A549 (cell line): ENCODE measurements around the gene CCL19. TPM values are rescaled to one million over a fixed set of nuclear protein-coding genes. Genes with fewer than 3 reads are reported as not detected.
A peak's percentile ranks its signal among the peaks of the same experiment; 100 is the strongest.
"Not testable (repeated sequence)": the region's sequence is repeated elsewhere in the genome, so short reads cannot be mapped to it uniquely, and the experiment has no call there.

Experiments
- ATAC-seq, 2 experiments: fragments of 200-7000 bp in 1 of 2; fragments of >200 bp in 1 of 2; cut with Nextera tagmentation in 1 of 2; cut with Tn5 transposase in 1 of 2; 3 replicates each; pipeline versions ENCODE4 v1.8.0 to v1.9.1; 2018 to 2020; ENCODE audit warnings: mild to moderate bottlenecking in 1 of 2, moderate library complexity in 1 of 2
- CTCF ChIA-PET: fragments of 300-600 bp; sonication (Branson Sonifier 250); formaldehyde crosslinking; extraction: SDS; loops from one replicate; lab custom pipeline; 2021; ENCODE audit warnings: antibody characterized with exemption, inconsistent platforms; lab: Yijun Ruan, JAX
- POLR2A ChIA-PET: fragments of 350-600 bp; formaldehyde crosslinking; extraction: SDS; loops from one replicate; lab custom pipeline; 2021; ENCODE audit warnings: antibody characterized with exemption, inconsistent platforms; lab: Yijun Ruan, JAX
- DNase-seq, 2 experiments: peaks; one replicate each; pipeline versions ENCODE4 v3.0.0 to v3.0.0-alpha.2; 2011 to 2016; ENCODE audit warnings: low read depth in 1 of 2, low spot score in 1 of 2
- FAIRE-seq: peaks from 2 replicates; lab custom pipeline; 2011; peaks lifted over from hg19 to GRCh38; lab: Jason Lieb, UNC
- H3K27ac ChIP-seq, 2 experiments: fragments of >200 bp; sonication (Bioruptor Twin); formaldehyde crosslinking; 3 replicates each; pipeline ENCODE4 v1.5.1; 2016 to 2017
- H3K4me1 ChIP-seq: fragments of >200 bp; sonication (Bioruptor Twin); formaldehyde crosslinking; 3 replicates; pipeline ENCODE4 v1.6.1; 2016
- H3K4me2 ChIP-seq: fragments of >200 bp; sonication (Bioruptor Twin); formaldehyde crosslinking; 3 replicates; pipeline ENCODE4 v1.6.1; 2016
- H3K4me3 ChIP-seq: fragments of >200 bp; sonication (Bioruptor Twin); formaldehyde crosslinking; 3 replicates; pipeline ENCODE4 v1.5.1; 2016
- H3K9me3 ChIP-seq: fragments of >200 bp; sonication (Bioruptor Twin); formaldehyde crosslinking; 3 replicates; pipeline ENCODE4 v1.6.1; 2016
- CBX2 ChIP-seq: fragments of 200-600 bp; sonication (generic); IDR thresholded peaks from 2 replicates; pipeline ENCODE4 v1.6.1; 2016; ENCODE audit warnings: low read depth, mild to moderate bottlenecking, borderline replicate concordance
- EHMT2 ChIP-seq: fragments of 200-600 bp; sonication (generic); IDR thresholded peaks from 2 replicates; pipeline ENCODE4 v1.6.1; 2016; ENCODE audit warnings: antibody characterized with exemption, low read depth, mild to moderate bottlenecking, moderate library complexity
- FOXS1 ChIP-seq: fragments of 250-450 bp; sonication (Bioruptor Pico); IDR thresholded peaks from 2 replicates; pipeline ENCODE4 v1.5.0; 2020; ENCODE audit warnings: mild to moderate bottlenecking, moderate library complexity
- HMGXB4 ChIP-seq: fragments of 250-450 bp; sonication (Bioruptor Pico); IDR thresholded peaks from 2 replicates; pipeline ENCODE4 v1.5.0; 2021; ENCODE audit warnings: mild to moderate bottlenecking, moderate library complexity, borderline replicate concordance
- HOXA7 ChIP-seq: fragments of 250-450 bp; sonication (Bioruptor Pico); IDR thresholded peaks from 2 replicates; pipeline ENCODE4 v1.5.0; 2020; ENCODE audit warnings: mild to moderate bottlenecking, moderate library complexity
- PHF8 ChIP-seq: fragments of 200-600 bp; sonication (generic); IDR thresholded peaks from 2 replicates; pipeline ENCODE4 v1.6.1; 2016; ENCODE audit warnings: low read depth, mild to moderate bottlenecking, antibody characterized with exemption, moderate library complexity, borderline replicate concordance
- RAD21 ChIP-seq, 2 experiments: fragments of >200 bp in 1 of 2; sonication (Bioruptor Twin) in 1 of 2; formaldehyde crosslinking in 1 of 2; IDR thresholded peaks in 1 of 2; conservative IDR thresholded peaks in 1 of 2; 2 replicates in 1 of 2; 3 replicates in 1 of 2; pipeline ENCODE4 v1.6.1; 2012 to 2018; ENCODE audit warnings: inconsistent platforms in 1 of 2
- RNF2 ChIP-seq: fragments of 200-600 bp; sonication (generic); IDR thresholded peaks from 2 replicates; pipeline ENCODE4 v1.6.1; 2016; ENCODE audit warnings: low read depth, mild to moderate bottlenecking, antibody characterized with exemption, moderate library complexity, borderline replicate concordance
- SMC3 ChIP-seq: fragments of >200 bp; sonication (Bioruptor Twin); formaldehyde crosslinking; IDR thresholded peaks from 3 replicates; pipeline ENCODE4 v1.6.1; 2018; ENCODE audit warnings: inconsistent platforms
- SREBF2 ChIP-seq: fragments of 450-650 bp; IDR thresholded peaks from 2 replicates; pipeline ENCODE4 v1.6.1; 2014; ENCODE audit warnings: mild to moderate bottlenecking, moderate library complexity
- ZSCAN20 ChIP-seq: fragments of 250-450 bp; sonication (Bioruptor Pico); IDR thresholded peaks from 2 replicates; pipeline ENCODE4 v1.8.0; 2022; ENCODE audit warnings: mild to moderate bottlenecking, moderate library complexity
- WGBS: methylation state at CpG from one replicate; pipeline ENCODE4 v1.1.6; 2017; ENCODE audit errors: missing lambda C conversion rate; 5-methylcytosine and 5-hydroxymethylcytosine counted together
- polyA minus RNA-seq: library from RNA; depleted of rRNA, polyadenylated mRNA; stranded (reverse); fragments of >200 nt; gene quantifications from 2 replicates; pipeline ENCODE4 v1.2.3, GENCODE V29; 2011; rRNA and poly(A)+ RNA removed
- polyA plus RNA-seq, 4 experiments: library from polyadenylated mRNA; depleted of rRNA in 3 of 4; stranded (reverse); fragments of >200 nt; fragmentation: RNase III in 1 of 4; extraction: RNeasy Plus Mini Kit Qiagen cat#74134 plus additional on column Dnase treatment in 1 of 4; gene quantifications; 2 replicates in 3 of 4; 3 replicates in 1 of 4; pipeline ENCODE4 v1.2.3, GENCODE V29; 2011 to 2017
- TF ChIP-seq, protein P1 (sequence below): fragments of 450-650 bp; IDR thresholded peaks from 2 replicates; pipeline ENCODE4 v1.6.1; 2014; ENCODE audit warnings: antibody characterized with exemption
- TF ChIP-seq, protein P2 (sequence below): fragments of >200 bp; sonication (Bioruptor Twin); formaldehyde crosslinking; IDR thresholded peaks from 3 replicates; pipeline ENCODE4 v1.5.1; 2016
- TF ChIP-seq, protein P3 (sequence below): IDR thresholded peaks from 2 replicates; pipeline ENCODE4 v1.6.1; 2012; ENCODE audit warnings: low read depth, borderline replicate concordance

CCL19 gene
- polyA plus RNA-seq (2011; rRNA removed): not detected in 2 replicates
- not detected in 2 replicates for polyA plus RNA-seq (2012; cell fraction: cytosol; rRNA removed)
- not detected in 2 replicates for polyA plus RNA-seq (2012; cell fraction: nucleus; rRNA removed)
- polyA plus RNA-seq (2017; fragmentation: RNase III; extraction: RNeasy Plus Mini Kit Qiagen cat#74134 plus additional on column Dnase treatment): not detected in 3 replicates
- not detected in 2 replicates for polyA minus RNA-seq

DNA sequence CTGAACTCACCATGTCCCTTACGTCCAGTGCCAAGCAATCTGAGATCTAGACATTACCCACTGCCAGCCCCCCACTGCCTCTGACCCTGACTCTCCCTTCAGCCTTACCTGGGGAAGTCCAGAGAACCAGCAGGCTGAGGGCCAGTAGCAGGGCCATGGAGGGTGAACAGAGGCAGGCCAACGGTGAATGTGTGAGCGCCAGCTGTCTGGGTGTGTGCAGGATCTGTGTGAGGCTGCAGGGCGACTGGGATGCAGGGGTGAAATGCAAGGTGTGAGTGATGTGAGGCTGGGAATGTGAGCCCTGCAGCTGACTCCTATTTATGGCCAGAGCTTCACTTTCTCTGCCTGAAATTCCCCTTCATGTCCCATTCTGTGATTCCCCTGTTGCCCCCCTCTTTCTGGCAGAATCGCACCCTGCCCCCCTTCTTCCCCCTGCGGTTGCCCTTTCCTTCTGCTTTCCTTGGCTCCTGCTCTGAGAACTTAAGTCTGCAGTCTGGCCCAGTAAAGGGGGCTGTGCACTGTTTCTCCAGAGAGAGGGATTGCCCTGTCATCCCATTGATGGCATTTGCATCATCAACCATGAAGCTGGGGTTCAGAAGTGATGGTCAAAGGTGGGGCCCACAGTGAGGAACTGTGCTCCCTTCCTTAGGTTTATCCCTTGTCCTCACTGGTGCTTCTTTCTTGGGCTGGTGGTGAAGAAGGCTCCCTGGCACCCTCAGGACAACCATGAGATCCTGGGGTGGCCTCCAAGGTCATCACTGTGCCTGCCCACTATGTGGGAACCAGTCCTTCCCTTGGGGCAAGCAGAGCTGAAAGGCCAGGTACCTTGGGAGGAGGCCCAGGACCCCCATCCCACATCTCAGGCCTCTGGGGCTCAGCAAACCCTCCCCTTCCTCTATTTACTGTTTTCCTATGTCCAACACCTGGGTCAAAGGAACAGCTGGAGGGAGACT is at the start of gene CCL19:
Gene CCL19 (minus strand): TSS at position 294 of the 953 bp plus-strand sequence. CDS start 137 bp downstream, at position 157.
- 73% methylated on average over 6 of the region's 6 CpGs for WGBS
- Histone ChIP-seq H3K9me3 (no peaks in the 10 kb centered on the region), H3K4me2 (no peak within 1 kb of the TSS), H3K4me3 (no peak within 1 kb of the TSS), H3K27ac (no peak within 1 kb of the TSS), H3K4me1 (no peaks in the 10 kb centered on the region)
- TF ChIP-seq PHF8 (no peak), RAD21 (conservative IDR thresholded peaks at IDR 0.05 in 1 of 2, IDR thresholded peaks at IDR 0.05 in 1 of 2) (no peak), RNF2 (no peak), SREBF2 (no peak), SMC3 (no peak)
- TF ChIP-seq, protein P1, sequence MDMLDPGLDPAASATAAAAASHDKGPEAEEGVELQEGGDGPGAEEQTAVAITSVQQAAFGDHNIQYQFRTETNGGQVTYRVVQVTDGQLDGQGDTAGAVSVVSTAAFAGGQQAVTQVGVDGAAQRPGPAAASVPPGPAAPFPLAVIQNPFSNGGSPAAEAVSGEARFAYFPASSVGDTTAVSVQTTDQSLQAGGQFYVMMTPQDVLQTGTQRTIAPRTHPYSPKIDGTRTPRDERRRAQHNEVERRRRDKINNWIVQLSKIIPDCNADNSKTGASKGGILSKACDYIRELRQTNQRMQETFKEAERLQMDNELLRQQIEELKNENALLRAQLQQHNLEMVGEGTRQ: no peak
- DNase-seq: no peak
- ATAC-seq: peak; percentile 37 to 38; a peak in 2 of 6 replicates
- no peak for FAIRE-seq
- CTCF ChIA-PET: interaction anchor here (0.6 to 10.1 kb wide), 6 partner anchors 9 to 195 kb away, joined by 3 to 135 read pairs (median 4); no protein-coding TSS in a partner anchor
- POLR2A ChIA-PET: no interaction called here

- FAIRE-seq, H3K27ac ChIP-seq, H3K9me3 ChIP-seq, H3K4me2 ChIP-seq, ATAC-seq, H3K4me1 ChIP-seq, H3K4me3 ChIP-seq, DNase-seq, POLR2A ChIA-PET: not testable (repeated sequence)
- 80% methylated on average over 11 of the region's 27 CpGs for WGBS
- CTCF ChIA-PET: interaction anchor here (0.8 to 2.2 kb wide), 2 partner anchors 20 to 38 kb away, joined by 4 to 8 read pairs; no protein-coding TSS in a partner anchor
These were observed 49.1 kb upstream of the CCL19 start for GRCh38 chr9:34740176-34740575.

DNA sequence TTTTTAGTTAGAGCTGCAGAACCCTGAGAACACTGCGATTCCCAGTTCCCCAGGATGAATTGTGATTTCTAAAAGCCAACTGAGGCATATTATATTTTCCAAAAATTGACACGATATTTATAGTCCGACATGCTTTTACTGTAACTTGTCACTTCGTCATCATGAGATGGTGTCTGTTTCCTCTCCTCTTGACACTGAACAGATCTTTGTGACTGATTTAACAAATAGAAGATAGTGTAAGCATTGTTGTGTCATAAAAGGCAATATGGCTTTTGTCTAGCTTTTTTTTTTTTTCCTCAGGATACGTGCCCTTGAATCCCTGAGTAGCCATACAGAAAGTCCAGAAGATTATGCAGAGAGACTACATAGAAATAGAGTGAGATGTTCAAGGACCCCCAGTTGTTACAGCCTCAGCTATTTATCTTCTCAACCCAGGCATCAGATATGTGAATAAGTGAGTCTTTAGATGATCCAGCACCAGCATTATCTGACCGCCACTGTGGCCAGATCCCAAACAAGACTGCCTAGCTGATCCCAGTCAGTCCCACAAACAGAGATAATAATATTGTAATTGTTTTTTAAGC is 46.7 kb upstream of the CCL19 start:
- H3K4me3 ChIP-seq: no peak overlapping the region
- H3K27ac ChIP-seq: no peak overlapping the region
- no peak overlapping the region for H3K4me2 ChIP-seq
- 34% methylated on average over 6 of the region's 6 CpGs for WGBS
- POLR2A ChIA-PET: no interaction called here
- TF ChIP-seq FOXS1 (CRISPR knock-in tag) (no peak), HOXA7 (no peak)
- TF ChIP-seq, all 56 proteins: peak for 0
- Histone ChIP-seq H3K4me1 (no peaks in the 10 kb centered on the region), H3K9me3 (no peaks in the 10 kb centered on the region)
- FAIRE-seq (no peak), ATAC-seq (no peak), DNase-seq (no peak)
- CTCF ChIA-PET: interaction anchor here (1.0 to 2.1 kb wide), 3 partner anchors 15 to 35 kb away, joined by 4 to 6 read pairs (median 4); no protein-coding TSS in a partner anchor

GRCh38 chr9:34734720-34735119 is 43.6 kb upstream of the CCL19 start:
- CTCF ChIA-PET: interaction anchor here (0.7 to 3.4 kb wide), 4 partner anchors 12 to 32 kb away, joined by 3 to 7 read pairs (median 4); no protein-coding TSS in a partner anchor
- TF ChIP-seq, protein P2, sequence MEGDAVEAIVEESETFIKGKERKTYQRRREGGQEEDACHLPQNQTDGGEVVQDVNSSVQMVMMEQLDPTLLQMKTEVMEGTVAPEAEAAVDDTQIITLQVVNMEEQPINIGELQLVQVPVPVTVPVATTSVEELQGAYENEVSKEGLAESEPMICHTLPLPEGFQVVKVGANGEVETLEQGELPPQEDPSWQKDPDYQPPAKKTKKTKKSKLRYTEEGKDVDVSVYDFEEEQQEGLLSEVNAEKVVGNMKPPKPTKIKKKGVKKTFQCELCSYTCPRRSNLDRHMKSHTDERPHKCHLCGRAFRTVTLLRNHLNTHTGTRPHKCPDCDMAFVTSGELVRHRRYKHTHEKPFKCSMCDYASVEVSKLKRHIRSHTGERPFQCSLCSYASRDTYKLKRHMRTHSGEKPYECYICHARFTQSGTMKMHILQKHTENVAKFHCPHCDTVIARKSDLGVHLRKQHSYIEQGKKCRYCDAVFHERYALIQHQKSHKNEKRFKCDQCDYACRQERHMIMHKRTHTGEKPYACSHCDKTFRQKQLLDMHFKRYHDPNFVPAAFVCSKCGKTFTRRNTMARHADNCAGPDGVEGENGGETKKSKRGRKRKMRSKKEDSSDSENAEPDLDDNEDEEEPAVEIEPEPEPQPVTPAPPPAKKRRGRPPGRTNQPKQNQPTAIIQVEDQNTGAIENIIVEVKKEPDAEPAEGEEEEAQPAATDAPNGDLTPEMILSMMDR: no peak
- no peak for TF ChIP-seq ZSCAN20 (CRISPR knock-in tag)
- no peak for TF ChIP-seq CBX2
- no peak for TF ChIP-seq HMGXB4 (CRISPR knock-in tag)
- no peak for TF ChIP-seq EHMT2
- TF ChIP-seq, protein P3, sequence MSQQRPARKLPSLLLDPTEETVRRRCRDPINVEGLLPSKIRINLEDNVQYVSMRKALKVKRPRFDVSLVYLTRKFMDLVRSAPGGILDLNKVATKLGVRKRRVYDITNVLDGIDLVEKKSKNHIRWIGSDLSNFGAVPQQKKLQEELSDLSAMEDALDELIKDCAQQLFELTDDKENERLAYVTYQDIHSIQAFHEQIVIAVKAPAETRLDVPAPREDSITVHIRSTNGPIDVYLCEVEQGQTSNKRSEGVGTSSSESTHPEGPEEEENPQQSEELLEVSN: no peak
- Histone ChIP-seq H3K9me3 (no peaks in the 10 kb centered on the region), H3K4me2 (no peak overlapping the region), H3K4me1 (no peaks in the 10 kb centered on the region), H3K27ac (no peak overlapping the region), H3K4me3 (no peak overlapping the region)
- DNase-seq (no peak), ATAC-seq (no peak), FAIRE-seq (no peak)
- POLR2A ChIA-PET: no interaction called here
